Glutamatergic neuron (in vitro differentiated cells): ENCODE measurements around the gene RAPGEF3. TPM values are rescaled to one million over a fixed set of nuclear protein-coding genes. Genes with fewer than 3 reads are reported as not detected.

Experiments used
- DNase-seq: peaks from one replicate; pipeline ENCODE4 v3.0.0; 2022
- H3K27ac Mint-ChIP-seq: one replicate; pipeline ENCODE4 v1.8.0; 2020; ENCODE audit warnings: mild to moderate bottlenecking, mixed read lengths, inconsistent platforms; ENCODE audit not compliant: unreplicated experiment
- H3K27me3 Mint-ChIP-seq: one replicate; pipeline ENCODE4 v1.8.0; 2020; ENCODE audit warnings: mild to moderate bottlenecking, moderate library complexity, mixed read lengths, inconsistent platforms; ENCODE audit not compliant: unreplicated experiment
- H3K36me3 Mint-ChIP-seq: one replicate; pipeline ENCODE4 v1.8.0; 2020; ENCODE audit warnings: mild to moderate bottlenecking, mixed read lengths, inconsistent platforms; ENCODE audit not compliant: unreplicated experiment
- H3K4me1 Mint-ChIP-seq: one replicate; pipeline ENCODE4 v1.8.0; 2020; ENCODE audit warnings: mild to moderate bottlenecking, low read depth, mixed read lengths, inconsistent platforms; ENCODE audit not compliant: unreplicated experiment
- H3K4me3 Mint-ChIP-seq: one replicate; pipeline ENCODE4 v1.8.0; 2020; ENCODE audit warnings: mild to moderate bottlenecking, mixed read lengths, inconsistent platforms; ENCODE audit not compliant: unreplicated experiment
- H3K9me3 Mint-ChIP-seq: one replicate; pipeline ENCODE4 v1.8.0; 2020; ENCODE audit warnings: mild to moderate bottlenecking, moderate library complexity, mixed read lengths, inconsistent platforms; ENCODE audit not compliant: unreplicated experiment
- CTCF ChIP-seq: fragments of 200-600 bp; sonication (generic); IDR thresholded peaks from one replicate; pipeline ENCODE4 v1.5.0; 2021; ENCODE audit not compliant: partially characterized antibody, unreplicated experiment
- total RNA-seq: library from RNA; stranded (reverse); fragmentation: NEBNext Ultra II Directional; extraction: Animal tissue kit (Norgen Biotek cat#: 25700); gene quantifications from one replicate; pipeline ENCODE4 v1.2.1, GENCODE V29; 2021; ENCODE audit not compliant: unreplicated experiment

Gene RAPGEF3
- total RNA-seq, 1 donor from 2014 or later = 0.81 TPM

GRCh38 chr12:47705566-47706425, 52.9 kb downstream of the RAPGEF3 start, which contains the start of gene RPAP3:
TSS of gene RPAP3 (minus strand) at chr12:47706030. CDS start at chr12:47702840, 3,190 bp downstream.
- TF ChIP-seq CTCF = peak; percentile 85
- H3K27ac Mint-ChIP-seq = peak within 1 kb of the TSS; percentile 78
- peak within 1 kb of the TSS; percentile 95 for H3K4me3 Mint-ChIP-seq
- H3K27me3 Mint-ChIP-seq = peaks cover 4% of the 10 kb centered on the region
- peaks cover 6% of the 10 kb centered on the region for H3K9me3 Mint-ChIP-seq
- peaks cover 17% of the 10 kb centered on the region for H3K4me1 Mint-ChIP-seq
- H3K36me3 Mint-ChIP-seq = no peaks in the 10 kb centered on the region
- peak; percentile 99 for DNase-seq

GRCh38 chr12:47705229-47705565, 53.5 kb downstream of the RAPGEF3 start:
- Mint-ChIP-seq H3K27ac (no peak overlapping the region), H3K4me1 (peaks cover 17% of the 10 kb centered on the region)

GRCh38 chr12:47704719-47705118, 54.0 kb downstream of the RAPGEF3 start:
- DNase-seq = no peak
- Mint-ChIP-seq H3K27ac (peak overlapping the region; percentile 57), H3K36me3 (no peaks in the 10 kb centered on the region), H3K9me3 (peaks cover 6% of the 10 kb centered on the region), H3K27me3 (peaks cover 4% of the 10 kb centered on the region), H3K4me3 (peak overlapping the region; percentile 95), H3K4me1 (peaks cover 17% of the 10 kb centered on the region)
- no peak for TF ChIP-seq CTCF

More at GRCh38 chr12:47705229-47705565, 53.5 kb downstream of the RAPGEF3 start:
- no peaks in the 10 kb centered on the region for H3K36me3 Mint-ChIP-seq
- H3K9me3 Mint-ChIP-seq = peaks cover 6% of the 10 kb centered on the region
- no peak for DNase-seq
- peaks cover 4% of the 10 kb centered on the region for H3K27me3 Mint-ChIP-seq
- TF ChIP-seq CTCF = no peak
- H3K4me3 Mint-ChIP-seq = peak overlapping the region; percentile 95

- peaks cover 11% of the 10 kb centered on the region for H3K4me1 Mint-ChIP-seq
- H3K4me3 Mint-ChIP-seq = no peak overlapping the region
- H3K27ac Mint-ChIP-seq = no peak overlapping the region
- H3K9me3 Mint-ChIP-seq = peaks cover 2% of the 10 kb centered on the region
- peaks cover 2% of the 10 kb centered on the region for H3K27me3 Mint-ChIP-seq
- H3K36me3 Mint-ChIP-seq = no peaks in the 10 kb centered on the region
- no peak for DNase-seq
- no peak for TF ChIP-seq CTCF
These were observed 58.4 kb downstream of the RAPGEF3 start for GRCh38 chr12:47700263-47700662.

GRCh38 chr12:47698631-47699030, 60.0 kb downstream of the RAPGEF3 start:
- no peak for DNase-seq
- Mint-ChIP-seq H3K9me3 (no peaks in the 10 kb centered on the region), H3K27ac (no peak overlapping the region), H3K27me3 (no peaks in the 10 kb centered on the region), H3K4me3 (no peak overlapping the region), H3K36me3 (no peaks in the 10 kb centered on the region), H3K4me1 (peaks cover 3% of the 10 kb centered on the region)
- no peak for TF ChIP-seq CTCF
